ENCODE data around the gene CNDP1. TPM values are rescaled to one million over a fixed set of nuclear protein-coding genes. Genes with fewer than 3 reads are reported as not detected.

CNDP1 gene
- total RNA-seq, 1 donor from 2014 or later: 0.25 TPM

DNA sequence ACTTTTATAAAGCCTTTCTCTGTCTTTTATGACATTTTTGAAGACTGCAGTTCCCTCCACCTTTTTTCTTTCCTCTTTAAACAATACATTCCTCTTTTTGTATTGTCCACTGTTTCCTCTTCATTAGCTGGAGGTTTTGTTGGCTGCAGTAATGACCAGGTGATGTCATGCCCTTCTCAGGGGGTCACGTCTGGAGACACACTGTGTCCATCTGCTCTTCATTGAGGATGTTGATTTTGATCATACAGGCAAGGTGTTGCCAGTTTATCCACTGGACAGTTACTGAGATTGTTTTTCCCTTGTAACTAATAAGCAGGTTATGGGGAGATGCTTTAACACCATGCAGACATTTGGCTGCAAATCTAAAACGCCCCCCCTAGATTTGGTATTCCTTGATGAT is 83.2 kb downstream of the CNDP1 start:
- intact Hi-C loops (cut with micrococcal nuclease): no loop called here

DNA sequence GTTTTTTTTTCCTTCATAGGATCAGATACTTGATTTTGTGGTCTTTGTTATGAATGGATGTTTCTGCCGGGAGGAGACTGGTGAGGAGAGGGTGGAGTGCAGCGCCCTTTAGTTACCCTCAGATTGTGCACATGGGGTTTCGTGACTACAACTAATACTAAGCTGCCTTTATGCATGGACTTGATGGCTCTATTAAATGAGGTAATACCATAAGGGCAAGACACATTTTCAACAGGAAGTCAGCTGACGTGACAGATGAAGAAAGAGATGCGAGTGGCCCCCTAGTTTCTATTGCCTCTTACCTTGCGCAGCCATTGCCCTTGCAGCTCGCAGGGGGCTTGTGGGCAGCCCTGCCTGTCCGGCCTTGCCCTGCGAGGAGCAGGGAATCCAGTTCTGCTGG is 87.8 kb downstream of the CNDP1 start:
- intact Hi-C loops (cut with micrococcal nuclease): loop anchor here (10.0 kb wide), 2 partner anchors 1103 to 1723 kb away; no protein-coding TSS in a partner anchor

- intact Hi-C loops (cut with micrococcal nuclease): loop anchor here (10.0 kb wide), 2 partner anchors 1102 to 1722 kb away; no protein-coding TSS in a partner anchor
Measured at GRCh38 chr18:74623047-74623816, 88.9 kb downstream of the CNDP1 start.

GRCh38 chr18:74624466-74624865 is 90.2 kb downstream of the CNDP1 start:
- intact Hi-C loops (cut with micrococcal nuclease): loop anchor here (10.0 kb wide), 2 partner anchors 1100 to 1720 kb away; no protein-coding TSS in a partner anchor

- intact Hi-C loops (cut with micrococcal nuclease): loop anchor here (10.0 kb wide), 2 partner anchors 1100 to 1720 kb away; no protein-coding TSS in a partner anchor
Measured at GRCh38 chr18:74625157-74625556, 90.9 kb downstream of the CNDP1 start.

GRCh38 chr18:74626049-74626874 is 92.0 kb downstream of the CNDP1 start:
- intact Hi-C loops (cut with micrococcal nuclease): loop anchor here (10.0 kb wide), 2 partner anchors 1099 to 1719 kb away; no protein-coding TSS in a partner anchor

DNA sequence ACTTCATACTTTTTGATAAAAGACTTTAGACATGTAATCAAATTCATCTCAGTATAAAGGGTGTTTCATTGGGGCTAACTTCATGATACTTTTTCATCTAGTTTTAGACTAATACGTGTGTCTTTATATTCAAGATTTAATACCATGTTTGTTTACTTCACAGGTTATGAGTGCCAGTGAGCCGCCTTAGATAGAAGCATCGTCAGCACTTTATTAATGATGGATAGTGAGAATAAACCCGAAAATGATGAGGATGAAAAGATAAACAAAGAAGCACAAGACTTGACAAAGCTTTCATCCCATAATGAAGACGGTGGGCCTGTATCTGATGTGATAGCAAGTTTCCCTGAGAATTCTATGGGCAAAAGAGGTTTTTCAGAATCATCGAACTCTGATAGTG is 96.5 kb downstream of the CNDP1 start:
- intact Hi-C loops (cut with micrococcal nuclease): no loop called here

- intact Hi-C loops (cut with micrococcal nuclease): no loop called here
Measured at GRCh38 chr18:74631212-74631611, 96.9 kb downstream of the CNDP1 start.

DNA sequence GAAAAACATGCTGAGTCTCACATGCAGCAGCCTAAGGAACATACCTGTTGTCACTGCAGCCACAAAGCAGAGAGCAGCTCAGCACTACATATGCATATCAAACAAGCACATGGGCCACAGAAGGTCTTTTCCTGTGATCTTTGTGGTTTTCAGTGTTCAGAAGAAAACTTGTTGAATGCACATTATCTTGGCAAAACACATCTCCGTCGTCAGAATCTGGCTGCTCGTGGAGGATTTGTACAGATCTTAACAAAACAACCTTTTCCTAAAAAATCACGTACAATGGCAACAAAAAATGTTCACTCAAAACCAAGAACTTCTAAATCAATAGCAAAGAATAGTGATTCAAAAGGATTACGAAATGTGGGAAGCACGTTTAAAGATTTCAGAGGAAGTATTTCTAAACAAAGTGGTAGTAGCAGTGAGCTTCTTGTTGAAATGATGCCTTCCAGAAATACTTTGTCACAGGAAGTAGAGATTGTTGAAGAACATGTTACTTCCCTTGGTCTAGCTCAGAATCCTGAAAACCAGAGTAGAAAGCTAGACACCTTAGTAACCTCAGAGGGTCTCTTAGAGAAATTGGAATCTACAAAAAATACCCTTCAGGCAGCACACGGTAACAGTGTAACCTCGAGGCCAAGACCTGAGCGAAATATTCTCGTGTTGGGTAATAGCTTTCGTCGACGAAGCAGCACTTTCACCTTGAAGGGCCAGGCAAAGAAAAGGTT is 97.5 kb downstream of the CNDP1 start:
- intact Hi-C loops (cut with micrococcal nuclease): no loop called here

DNA sequence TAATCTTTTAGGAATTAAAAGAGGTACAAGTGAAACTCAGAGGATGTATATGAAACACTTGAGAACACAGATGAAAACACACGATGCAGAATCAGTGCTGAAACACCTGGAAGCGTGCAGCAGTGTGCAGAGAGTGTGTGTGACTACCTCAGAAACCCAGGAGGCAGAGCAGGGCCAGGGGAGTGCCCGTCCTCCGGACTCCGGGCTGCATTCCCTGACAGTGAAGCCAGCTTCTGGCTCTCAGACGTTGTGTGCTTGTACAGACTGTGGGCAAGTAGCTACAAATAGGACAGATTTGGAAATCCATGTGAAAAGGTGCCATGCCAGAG is 98.0 kb downstream of the CNDP1 start:
- intact Hi-C loops (cut with micrococcal nuclease): no loop called here

GRCh38 chr18:74632856-74633255 is 98.6 kb downstream of the CNDP1 start:
- intact Hi-C loops (cut with micrococcal nuclease): no loop called here

DNA sequence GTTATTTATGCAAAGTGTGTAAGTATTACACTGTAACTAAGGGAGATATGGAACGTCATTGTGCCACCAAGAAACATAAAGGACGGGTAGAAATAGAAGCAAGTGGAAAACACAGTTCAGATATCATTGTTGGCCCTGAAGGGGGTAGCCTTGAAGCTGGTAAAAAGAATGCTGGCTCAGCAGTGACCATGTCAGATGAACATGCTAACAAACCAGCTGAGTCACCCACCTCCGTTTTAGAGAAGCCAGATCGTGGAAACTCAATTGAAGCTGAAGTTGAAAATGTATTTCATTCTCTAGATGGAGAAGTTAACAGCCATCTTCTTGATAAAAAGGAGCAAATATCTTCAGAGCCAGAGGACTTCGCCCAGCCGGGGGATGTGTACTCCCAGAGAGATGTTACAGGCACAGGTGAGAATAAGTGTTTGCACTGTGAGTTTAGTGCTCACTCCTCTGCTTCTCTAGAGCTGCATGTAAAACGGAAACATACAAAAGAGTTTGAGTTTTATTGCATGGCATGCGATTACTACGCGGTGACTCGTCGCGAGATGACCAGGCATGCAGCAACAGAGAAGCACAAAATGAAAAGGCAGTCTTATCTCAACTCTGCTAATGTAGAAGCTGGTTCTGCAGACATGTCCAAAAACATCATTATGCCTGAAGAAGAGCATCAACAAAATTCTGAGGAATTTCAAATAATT is 99.5 kb downstream of the CNDP1 start:
- intact Hi-C loops (cut with micrococcal nuclease): no loop called here

DNA sequence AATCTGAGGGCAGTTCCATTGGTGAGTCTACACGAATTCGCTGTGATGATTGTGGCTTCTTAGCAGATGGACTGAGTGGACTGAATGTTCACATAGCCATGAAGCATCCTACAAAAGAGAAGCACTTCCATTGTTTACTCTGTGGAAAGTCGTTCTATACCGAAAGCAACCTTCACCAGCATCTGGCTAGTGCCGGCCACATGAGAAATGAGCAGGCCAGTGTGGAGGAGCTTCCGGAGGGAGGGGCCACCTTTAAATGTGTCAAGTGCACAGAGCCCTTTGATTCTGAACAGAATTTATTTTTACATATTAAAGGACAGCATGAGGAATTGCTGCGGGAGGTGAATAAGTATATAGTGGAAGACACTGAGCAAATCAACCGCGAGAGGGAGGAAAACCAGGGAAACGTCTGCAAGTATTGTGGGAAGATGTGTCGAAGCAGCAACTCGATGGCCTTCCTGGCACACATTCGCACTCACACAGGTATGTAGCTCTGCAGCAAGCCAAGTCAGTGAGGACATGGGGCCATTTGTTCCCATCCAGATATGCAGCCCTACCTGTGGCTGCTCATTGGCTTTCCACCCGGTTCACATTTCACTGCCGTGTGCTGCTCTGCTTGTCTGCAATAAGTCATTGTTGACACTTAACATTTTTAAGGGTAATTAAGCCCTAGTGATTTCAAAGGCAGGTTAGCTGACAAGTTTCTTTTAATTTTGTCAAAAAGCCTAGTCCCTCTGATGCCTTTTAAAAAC is 101.1 kb downstream of the CNDP1 start:
- intact Hi-C loops (cut with micrococcal nuclease): no loop called here

Other genes starting within 250 kb of the CNDP1 start
- gene CYB5A, start 242.5 kb upstream of the CNDP1 start, total RNA-seq: 14.6 and 17.4 TPM in 2 replicates
- not detected in 2 replicates for gene C18orf63, start 218.7 kb upstream of the CNDP1 start, total RNA-seq
- gene DIPK1C, start 77.2 kb upstream of the CNDP1 start, total RNA-seq: not detected in 2 replicates
- 151 and 152 TPM in 2 replicates for gene CNDP2, start 38.1 kb upstream of the CNDP1 start, total RNA-seq
- gene ZNF407, start 63.4 kb downstream of the CNDP1 start, total RNA-seq: 20.1 and 20.7 TPM in 2 replicates

All from T-helper 2 cell treated with Interferon-gamma antibody and Interleukin-4, amounts not matched to agents 100 ng/mL and 5 ng/mL, for 36 hours (primary cell).